IPS DF 6.9 (cell line): Measurements from ENCODE around the gene ZNF789.
A peak's percentile ranks its signal among the peaks of the same experiment; 100 is the strongest.
"Not testable (repeated sequence)": the region's sequence is repeated elsewhere in the genome, so short reads cannot be mapped to it uniquely, and the experiment has no call there.

Source experiments
- DNase-seq: peaks from one replicate; pipeline ENCODE4 v3.0.0-alpha.2; 2013; ENCODE audit warnings: low read depth, low spot score
- H3K27ac ChIP-seq: one replicate; pipeline ENCODE4 v1.5.1; 2013; ENCODE audit warnings: low read length, control low read depth
- H3K27me3 ChIP-seq: 2 replicates; pipeline ENCODE4 v1.6.1; 2013; ENCODE audit warnings: mild to moderate bottlenecking, low read length; ENCODE audit not compliant: control insufficient read depth, insufficient read depth
- H3K36me3 ChIP-seq: 2 replicates; pipeline ENCODE4 v1.6.1; 2013; ENCODE audit warnings: low read length; ENCODE audit not compliant: control insufficient read depth, insufficient read depth
- H3K4me1 ChIP-seq: 2 replicates; pipeline ENCODE4 v1.6.1; 2013; ENCODE audit warnings: low read length; ENCODE audit not compliant: control insufficient read depth, insufficient read depth
- H3K4me3 ChIP-seq: 2 replicates; pipeline ENCODE4 v1.5.1; 2013; ENCODE audit warnings: mild to moderate bottlenecking, low read length
- H3K9me3 ChIP-seq: 2 replicates; pipeline ENCODE4 v1.6.1; 2013; ENCODE audit warnings: low read length, inconsistent platforms; ENCODE audit not compliant: control insufficient read depth, insufficient read depth
- WGBS: extraction: QIAGEN DNeasy Blood & Tissue Kit; methylation state at CpG from one replicate; pipeline ENCODE4 v1.1.7; 2013; ENCODE audit warnings: mixed read lengths, missing lambda C conversion rate; ENCODE audit not compliant: insufficient read length, insufficient coverage; 5-methylcytosine and 5-hydroxymethylcytosine counted together

The ZNF789 gene

DNA sequence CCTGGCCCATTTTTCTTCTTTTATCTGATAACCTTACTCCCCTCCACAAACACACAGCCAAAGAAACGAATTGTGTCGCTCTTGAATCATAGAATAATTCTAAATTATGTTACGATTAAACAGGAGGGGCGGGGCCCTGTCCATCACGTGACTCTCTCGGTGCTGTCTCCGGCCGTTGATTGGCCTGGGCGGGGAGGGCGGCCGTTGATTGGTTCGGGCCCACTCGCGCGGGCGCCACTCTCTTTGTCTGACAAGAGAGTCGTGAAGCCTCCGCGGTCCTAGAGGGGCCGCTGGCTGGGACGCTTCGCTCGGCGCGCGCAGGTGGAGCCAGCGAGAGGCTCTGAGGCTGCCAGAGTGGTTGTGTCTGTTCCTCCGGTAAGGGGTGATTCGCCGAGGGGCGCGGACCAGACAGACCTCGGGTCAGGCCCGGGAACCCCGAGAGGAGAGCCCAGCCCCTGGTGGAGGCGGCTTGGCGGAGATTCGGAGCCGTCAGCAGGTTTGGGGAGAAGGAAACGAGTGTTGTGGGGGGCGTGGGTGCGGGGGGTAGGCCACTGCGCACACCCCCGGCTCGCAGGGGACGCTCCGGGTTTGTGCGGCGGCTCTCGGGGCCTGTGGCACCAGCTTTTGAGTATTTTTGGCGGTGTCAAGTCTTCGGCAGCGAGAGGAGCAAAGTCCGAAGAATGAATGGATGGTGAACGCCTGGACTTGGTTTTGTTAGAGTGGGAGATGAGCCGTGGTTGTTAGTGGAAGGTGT is at the start of gene ZNF789:
TSS of gene ZNF789 (plus strand) at position 330 of the 754 bp plus-strand sequence. CDS start 3,567 bp downstream, outside the sequence.
- Histone ChIP-seq H3K4me1 (no peaks in the 10 kb centered on the region), H3K27ac (no peak within 1 kb of the TSS), H3K36me3 (no peaks in the 10 kb centered on the region; the same call in 1 of the 2 replicates), H3K9me3 (no peaks in the 10 kb centered on the region), H3K27me3 (no peaks in the 10 kb centered on the region), H3K4me3 (peak within 1 kb of the TSS; percentile 91)
- no CpG with 5 or more reads among the region's 56 CpGs for WGBS
- peak; percentile 89 for DNase-seq

DNA sequence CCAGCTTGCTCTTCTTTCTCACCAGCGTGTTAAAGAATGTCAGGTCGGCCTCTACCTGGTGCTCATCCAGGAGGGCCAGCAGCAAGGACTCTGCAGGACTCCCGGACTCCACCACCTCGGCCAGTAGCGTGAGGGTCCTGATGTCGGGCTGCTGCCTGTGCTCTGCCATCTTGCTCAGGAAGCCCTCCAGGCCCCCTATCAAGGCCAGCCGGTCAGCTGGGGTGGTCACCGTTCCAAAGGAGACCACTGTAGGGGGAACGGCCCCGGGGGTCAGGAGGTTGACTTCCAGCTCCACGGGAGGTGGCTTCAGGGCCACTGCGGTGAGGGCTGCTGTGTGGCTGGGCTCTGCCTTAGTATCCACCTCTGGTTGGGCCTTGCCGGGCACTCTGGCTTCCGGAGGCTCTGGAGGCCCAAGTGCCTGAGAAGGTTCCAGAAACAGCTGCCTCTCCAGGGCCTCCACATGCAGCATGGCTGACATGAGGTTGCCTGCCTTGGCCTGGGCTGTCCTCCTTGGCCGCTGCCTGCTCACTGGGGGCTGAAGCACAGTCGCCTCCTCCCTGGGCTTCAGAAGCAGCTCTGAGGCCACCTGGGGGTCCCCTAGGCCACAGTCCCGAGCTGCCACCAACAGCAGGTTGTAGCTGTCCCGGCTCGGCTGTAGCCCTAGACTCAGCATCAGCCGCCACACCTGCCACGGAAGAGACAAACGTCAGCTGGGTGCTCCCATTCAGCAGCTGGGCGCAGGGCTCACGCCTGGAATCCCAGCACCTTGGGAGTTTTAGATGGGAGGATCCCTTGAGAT is 47.6 kb upstream of the ZNF789 start:
- no CpG with 5 or more reads among the region's 24 CpGs for WGBS

DNA sequence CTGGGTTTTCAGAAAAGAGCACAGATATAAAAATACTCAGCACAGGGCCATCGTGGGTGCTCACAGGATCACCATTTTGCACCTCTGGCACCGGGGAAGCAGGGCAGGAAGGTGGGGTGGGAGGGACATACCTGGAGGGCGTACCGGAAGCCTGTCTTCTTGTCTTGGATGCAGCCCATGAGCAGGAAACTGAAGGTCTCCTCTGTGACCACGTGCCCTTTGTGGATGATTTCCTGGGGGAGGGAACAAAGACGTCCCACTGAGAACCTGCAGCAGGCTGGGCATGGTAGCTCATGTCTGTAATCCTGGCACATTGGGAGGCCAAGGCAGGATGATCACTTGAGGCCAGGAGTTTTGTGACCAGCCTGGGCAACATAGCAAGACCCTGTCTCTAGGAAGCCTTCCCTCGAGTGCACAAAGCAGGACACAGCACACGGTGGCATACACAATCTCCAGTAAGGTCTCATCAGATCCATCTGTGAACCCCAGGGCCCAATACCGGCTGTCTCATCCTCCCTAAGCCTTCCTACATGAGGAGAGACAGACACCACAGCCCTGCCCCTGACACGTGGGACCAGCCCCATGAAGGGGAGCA is 43.6 kb upstream of the ZNF789 start:
- Histone ChIP-seq H3K27ac (no peak overlapping the region), H3K9me3 (no peaks in the 10 kb centered on the region), H3K4me3 (no peak overlapping the region), H3K4me1 (no peaks in the 10 kb centered on the region), H3K27me3 (no peaks in the 10 kb centered on the region), H3K36me3 (peaks cover 47% of the 10 kb centered on the region)
- WGBS, result no CpG with 5 or more reads among the region's 10 CpGs
- DNase-seq, result no peak

More for the DNA sequence above, 47.6 kb upstream of the ZNF789 start:
- peaks cover 48% of the 10 kb centered on the region for H3K36me3 ChIP-seq
- DNase-seq, result no peak
- no peaks in the 10 kb centered on the region for H3K27me3 ChIP-seq
- H3K9me3 ChIP-seq, result no peaks in the 10 kb centered on the region
- no peaks in the 10 kb centered on the region; the same call in 1 of the 2 replicates for H3K4me1 ChIP-seq
- no peak overlapping the region for H3K4me3 ChIP-seq
- no peak overlapping the region for H3K27ac ChIP-seq

DNA sequence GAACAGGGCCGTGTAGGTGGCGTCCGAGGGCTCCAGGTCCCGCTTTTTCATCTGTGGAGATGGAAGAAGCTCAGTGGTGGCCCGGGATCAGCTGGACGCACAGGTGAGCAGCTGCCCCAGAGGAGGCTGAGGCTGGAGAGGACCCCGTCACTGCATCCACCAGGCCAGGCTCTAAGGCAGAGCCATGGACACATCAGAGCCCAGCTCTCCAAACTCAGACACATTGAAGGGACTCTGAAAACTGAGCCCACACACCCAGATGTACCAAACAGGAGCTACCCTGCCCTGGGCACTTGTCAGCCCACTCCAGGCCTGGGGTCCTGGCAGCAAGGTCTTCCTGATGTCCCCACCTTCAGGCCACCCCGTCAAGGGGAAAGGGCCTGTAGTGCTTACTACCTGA is 42.9 kb upstream of the ZNF789 start:
- Histone ChIP-seq H3K4me1 (no peaks in the 10 kb centered on the region), H3K4me3 (no peak overlapping the region), H3K36me3 (peaks cover 43% of the 10 kb centered on the region), H3K27ac (no peak overlapping the region), H3K27me3 (no peaks in the 10 kb centered on the region), H3K9me3 (no peaks in the 10 kb centered on the region)
- DNase-seq, result no peak
- WGBS, result no CpG with 5 or more reads among the region's 8 CpGs

DNA sequence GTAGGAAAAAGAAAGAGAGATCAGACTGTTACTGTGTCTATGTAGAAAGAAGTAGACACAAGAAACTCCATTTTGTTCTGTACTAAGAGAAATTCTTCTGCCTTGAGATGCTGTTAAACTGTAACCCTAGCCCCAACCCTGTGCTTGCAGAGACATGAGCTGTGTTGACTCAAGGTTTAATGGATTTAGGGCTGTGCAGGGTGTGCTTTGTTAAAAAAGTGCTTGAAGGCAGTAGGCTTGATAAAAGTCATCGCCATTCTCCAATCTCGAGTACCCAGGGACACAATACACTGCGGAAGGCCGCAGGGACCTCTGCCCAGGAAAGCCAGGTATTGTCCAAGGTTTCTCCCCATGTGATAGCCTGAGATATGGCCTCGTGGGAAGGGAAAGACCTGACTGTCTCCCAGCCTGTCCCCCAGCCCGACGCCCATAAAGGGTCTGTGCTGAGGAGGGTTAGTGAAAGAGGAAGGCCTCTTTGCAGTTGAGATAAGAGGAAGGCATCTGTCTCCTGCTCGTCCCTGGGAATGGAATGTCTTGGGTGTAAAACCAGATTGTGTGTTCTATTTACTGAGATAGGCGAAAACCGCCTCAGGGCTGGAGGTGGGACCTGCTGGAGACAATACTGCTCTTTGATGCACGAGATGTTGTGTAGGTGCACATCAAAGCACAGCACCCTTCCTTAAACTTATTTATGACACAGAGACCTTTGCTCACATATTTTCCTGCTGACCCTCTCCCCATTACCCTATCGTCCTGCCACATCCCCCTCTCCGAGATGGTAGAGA is 40.7 kb upstream of the ZNF789 start:
- WGBS, result no CpG with 5 or more reads among the region's 13 CpGs
- H3K27ac ChIP-seq, result not testable (repeated sequence)
- H3K36me3 ChIP-seq, result peaks cover 40% of the 10 kb centered on the region

DNA sequence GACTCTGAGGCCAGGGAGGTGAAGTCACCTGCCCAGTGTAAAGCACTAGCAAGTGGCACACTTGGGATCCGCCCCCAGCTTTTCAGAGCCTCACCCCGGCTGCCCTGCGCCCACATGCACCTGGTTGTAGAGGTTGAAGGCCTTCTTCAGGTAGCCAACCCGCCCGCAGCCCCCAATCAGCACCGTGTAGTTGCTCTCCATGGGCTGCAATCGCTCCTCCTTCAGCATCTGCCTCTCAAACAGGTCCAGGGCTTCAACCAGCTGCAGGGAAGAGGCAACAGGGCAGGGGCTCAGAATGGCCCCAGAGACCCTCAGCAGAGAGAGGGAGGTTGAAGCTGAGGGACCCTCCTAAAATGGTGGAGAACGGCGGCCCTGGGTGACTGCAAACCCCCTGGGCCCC is 39.5 kb upstream of the ZNF789 start:
- H3K36me3 ChIP-seq, result peaks cover 40% of the 10 kb centered on the region
- no peak for DNase-seq

More for the DNA sequence above, 40.7 kb upstream of the ZNF789 start:
- H3K9me3 ChIP-seq, H3K27me3 ChIP-seq, H3K4me1 ChIP-seq, H3K4me3 ChIP-seq, DNase-seq: not testable (repeated sequence)

DNA sequence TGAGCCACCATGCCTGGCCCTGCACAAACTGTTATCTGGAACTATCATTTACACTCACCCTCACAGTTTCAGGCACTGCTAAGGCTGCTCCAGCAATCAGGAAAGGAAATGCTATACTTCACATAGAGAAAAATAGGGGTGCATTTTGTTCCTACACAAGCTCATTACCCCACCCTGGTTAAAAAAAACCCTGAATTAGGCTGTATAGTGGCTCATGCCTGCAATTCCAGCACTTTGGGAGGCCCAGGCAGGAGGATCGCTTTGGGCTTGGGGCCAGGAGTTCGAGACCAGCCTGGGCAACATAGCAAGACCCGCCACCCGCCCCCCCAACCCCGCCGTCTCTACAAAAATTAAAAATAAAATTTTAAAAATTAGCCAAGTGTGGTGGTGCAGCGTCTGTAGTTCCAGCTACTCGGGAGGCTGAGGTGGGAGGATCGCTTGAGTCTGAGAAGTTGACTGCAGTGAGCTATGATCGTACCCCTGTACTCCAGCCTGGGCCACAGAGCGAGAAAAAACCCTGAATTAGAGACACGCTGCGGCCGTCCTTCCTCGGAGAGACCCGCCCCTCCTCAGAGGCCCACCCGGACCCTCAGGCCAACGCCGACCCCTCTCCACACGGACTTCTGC is 34.6 kb upstream of the ZNF789 start:
- WGBS, result no CpG with 5 or more reads among the region's 20 CpGs

More for the DNA sequence above, 39.5 kb upstream of the ZNF789 start:
- Histone ChIP-seq H3K27ac (no peak overlapping the region), H3K9me3 (no peaks in the 10 kb centered on the region), H3K4me3 (no peak overlapping the region), H3K27me3 (no peaks in the 10 kb centered on the region), H3K4me1 (no peaks in the 10 kb centered on the region)
- no CpG with 5 or more reads among the region's 9 CpGs for WGBS

DNA sequence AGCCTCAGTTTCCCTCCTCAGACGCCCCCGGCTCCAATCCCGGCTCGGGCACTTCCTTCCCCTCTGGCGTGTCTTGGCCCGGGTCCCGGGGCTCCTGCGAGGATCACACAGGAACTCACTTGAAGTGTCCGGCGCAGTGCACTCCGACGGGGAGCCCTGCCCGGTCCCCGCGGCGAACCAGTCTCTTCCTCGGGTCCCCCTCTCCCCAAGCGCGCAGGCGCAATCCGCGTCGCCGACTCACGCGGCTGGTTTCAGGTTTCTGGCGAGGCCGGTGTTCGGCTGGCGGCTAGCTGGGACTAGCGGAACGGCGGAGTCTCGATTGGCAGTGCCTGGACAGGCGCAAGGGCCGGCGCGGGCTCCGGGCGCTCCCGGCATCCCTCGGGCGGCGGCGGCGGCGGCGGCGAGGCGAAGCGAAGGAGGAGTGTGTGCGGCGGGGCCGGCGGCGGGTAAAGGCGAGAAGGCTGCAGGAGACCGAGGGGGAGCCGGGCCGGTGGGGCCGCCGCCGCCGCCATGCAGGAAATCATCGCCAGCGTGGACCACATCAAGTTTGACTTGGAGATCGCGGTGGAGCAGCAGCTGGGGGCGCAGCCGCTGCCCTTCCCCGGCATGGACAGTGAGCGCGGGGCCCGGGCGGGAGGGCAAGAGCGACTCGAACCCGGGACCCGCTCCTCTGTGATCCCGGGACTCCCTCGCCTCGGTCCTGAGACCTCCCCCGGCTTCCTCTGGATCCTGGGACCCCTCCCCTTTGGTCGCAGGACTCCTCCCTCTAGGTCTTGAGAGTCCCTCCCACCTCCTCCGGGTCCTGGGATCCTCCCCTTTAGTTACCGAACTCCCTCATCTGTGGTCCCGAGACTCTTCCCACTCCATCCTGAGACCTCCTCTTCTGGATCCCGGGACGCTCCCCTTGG is 33.9 kb upstream of the ZNF789 start, which contains the start of the genes CPSF4 and PTCD1:
TSS of gene CPSF4 (plus strand) at position 371 of the 908 bp plus-strand sequence. CDS start at position 511, 140 bp downstream.
TSS of gene PTCD1 (minus strand) at position 226 of the 908 bp plus-strand sequence. CDS start 3,556 bp downstream, outside the sequence.
- H3K36me3 ChIP-seq, result peaks cover 21% of the 10 kb centered on the region
- DNase-seq, result peak; percentile 88
- no peaks in the 10 kb centered on the region for H3K9me3 ChIP-seq
- peaks cover 6% of the 10 kb centered on the region for H3K4me1 ChIP-seq
- H3K4me3 ChIP-seq, result peak within 1 kb of the TSS; percentile 94
- no peaks in the 10 kb centered on the region for H3K27me3 ChIP-seq
- no CpG with 5 or more reads among the region's 89 CpGs for WGBS
- H3K27ac ChIP-seq, result no peak within 1 kb of the TSS

More for the DNA sequence above, 34.6 kb upstream of the ZNF789 start:
- Histone ChIP-seq H3K4me1 (peaks cover 6% of the 10 kb centered on the region), H3K4me3 (peak overlapping the region; percentile 94), H3K9me3 (no peaks in the 10 kb centered on the region), H3K27ac (no peak overlapping the region), H3K27me3 (no peaks in the 10 kb centered on the region), H3K36me3 (peaks cover 20% of the 10 kb centered on the region)
- DNase-seq, result no peak

DNA sequence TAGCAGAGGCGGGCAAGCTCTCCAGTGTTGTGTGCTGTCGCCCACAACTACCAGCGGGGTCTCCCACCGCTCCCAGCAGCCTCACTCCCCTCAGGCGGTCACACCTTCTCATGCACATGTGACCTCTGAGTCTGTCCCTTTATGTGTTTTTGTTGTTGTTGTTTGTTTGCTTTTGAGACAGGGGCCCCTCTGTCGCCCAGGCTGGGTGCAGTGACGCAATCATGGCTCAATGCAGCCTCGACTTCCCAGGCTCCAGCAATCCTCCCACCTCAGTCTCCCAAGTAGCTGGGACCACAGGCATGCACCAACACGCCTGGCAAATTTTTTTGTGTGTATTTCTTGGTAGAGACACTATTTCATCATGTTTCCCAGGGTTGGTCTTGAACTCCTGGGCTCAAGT is 32.5 kb upstream of the ZNF789 start:
- Histone ChIP-seq H3K4me3 (no peak overlapping the region), H3K9me3 (no peaks in the 10 kb centered on the region), H3K4me1 (peaks cover 6% of the 10 kb centered on the region), H3K27me3 (no peaks in the 10 kb centered on the region), H3K27ac (no peak overlapping the region), H3K36me3 (peaks cover 24% of the 10 kb centered on the region)
- no CpG with 5 or more reads among the region's 9 CpGs for WGBS
- no peak for DNase-seq
